Fibroblast of lung (primary cell): ENCODE measurements around the gene RMDN2.

Experiments
- EZH2 ChIP-seq: IDR thresholded peaks from 2 replicates; pipeline ENCODE4 v1.5.1; 2012; ENCODE audit warnings: low read length, control low read depth, mild to moderate bottlenecking; ENCODE audit errors: missing control alignments
- TF ChIP-seq, protein P1 (sequence below), 2 donors: IDR thresholded peaks in 1 of 2; conservative IDR thresholded peaks in 1 of 2; 1 replicate in 1 of 2; 2 replicates in 1 of 2; pipeline ENCODE4 v1.5.1; 2011 to 2012; ENCODE audit warnings: low read length in 2 of 2, control low read depth in 1 of 2, inconsistent platforms in 1 of 2, low read depth in 1 of 2, mild to moderate bottlenecking in 1 of 2

DNA sequence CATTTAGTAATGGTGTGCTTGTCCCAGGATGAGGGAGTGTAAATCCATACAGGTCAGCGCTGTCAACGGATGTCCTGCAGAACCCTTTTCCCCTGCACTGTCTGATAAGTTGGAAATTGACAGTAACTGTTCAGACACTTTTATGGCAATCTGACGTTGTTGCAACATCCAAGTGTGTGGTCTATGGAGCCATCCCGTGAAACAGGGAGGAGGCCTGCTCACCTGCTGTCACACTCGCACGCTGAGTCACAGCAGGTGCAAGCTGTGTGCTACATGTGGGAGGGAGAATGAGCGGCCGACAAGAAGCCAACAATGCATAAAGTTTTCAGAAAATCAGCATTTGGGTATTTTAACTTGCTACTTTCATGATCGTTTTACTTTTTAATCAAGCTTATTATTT, 43.7 kb upstream of the RMDN2 start:
- TF ChIP-seq, protein P1, sequence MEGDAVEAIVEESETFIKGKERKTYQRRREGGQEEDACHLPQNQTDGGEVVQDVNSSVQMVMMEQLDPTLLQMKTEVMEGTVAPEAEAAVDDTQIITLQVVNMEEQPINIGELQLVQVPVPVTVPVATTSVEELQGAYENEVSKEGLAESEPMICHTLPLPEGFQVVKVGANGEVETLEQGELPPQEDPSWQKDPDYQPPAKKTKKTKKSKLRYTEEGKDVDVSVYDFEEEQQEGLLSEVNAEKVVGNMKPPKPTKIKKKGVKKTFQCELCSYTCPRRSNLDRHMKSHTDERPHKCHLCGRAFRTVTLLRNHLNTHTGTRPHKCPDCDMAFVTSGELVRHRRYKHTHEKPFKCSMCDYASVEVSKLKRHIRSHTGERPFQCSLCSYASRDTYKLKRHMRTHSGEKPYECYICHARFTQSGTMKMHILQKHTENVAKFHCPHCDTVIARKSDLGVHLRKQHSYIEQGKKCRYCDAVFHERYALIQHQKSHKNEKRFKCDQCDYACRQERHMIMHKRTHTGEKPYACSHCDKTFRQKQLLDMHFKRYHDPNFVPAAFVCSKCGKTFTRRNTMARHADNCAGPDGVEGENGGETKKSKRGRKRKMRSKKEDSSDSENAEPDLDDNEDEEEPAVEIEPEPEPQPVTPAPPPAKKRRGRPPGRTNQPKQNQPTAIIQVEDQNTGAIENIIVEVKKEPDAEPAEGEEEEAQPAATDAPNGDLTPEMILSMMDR (conservative IDR thresholded peaks at IDR 0.05 in 1 of 2, IDR thresholded peaks at IDR 0.05 in 1 of 2; ENCODE audit: low read depth in 1 of 2, low read length in 2 of 2), result no peak
- no peak for TF ChIP-seq EZH2
